NCI-H524 (cell line): ENCODE measurements around the gene SEC61A1.

Source experiments
- DNase-seq, 2 experiments: peaks; one replicate each; lab custom pipeline; 2025; lab: John Stamatoyannopoulos, UW

The SEC61A1 gene

DNA sequence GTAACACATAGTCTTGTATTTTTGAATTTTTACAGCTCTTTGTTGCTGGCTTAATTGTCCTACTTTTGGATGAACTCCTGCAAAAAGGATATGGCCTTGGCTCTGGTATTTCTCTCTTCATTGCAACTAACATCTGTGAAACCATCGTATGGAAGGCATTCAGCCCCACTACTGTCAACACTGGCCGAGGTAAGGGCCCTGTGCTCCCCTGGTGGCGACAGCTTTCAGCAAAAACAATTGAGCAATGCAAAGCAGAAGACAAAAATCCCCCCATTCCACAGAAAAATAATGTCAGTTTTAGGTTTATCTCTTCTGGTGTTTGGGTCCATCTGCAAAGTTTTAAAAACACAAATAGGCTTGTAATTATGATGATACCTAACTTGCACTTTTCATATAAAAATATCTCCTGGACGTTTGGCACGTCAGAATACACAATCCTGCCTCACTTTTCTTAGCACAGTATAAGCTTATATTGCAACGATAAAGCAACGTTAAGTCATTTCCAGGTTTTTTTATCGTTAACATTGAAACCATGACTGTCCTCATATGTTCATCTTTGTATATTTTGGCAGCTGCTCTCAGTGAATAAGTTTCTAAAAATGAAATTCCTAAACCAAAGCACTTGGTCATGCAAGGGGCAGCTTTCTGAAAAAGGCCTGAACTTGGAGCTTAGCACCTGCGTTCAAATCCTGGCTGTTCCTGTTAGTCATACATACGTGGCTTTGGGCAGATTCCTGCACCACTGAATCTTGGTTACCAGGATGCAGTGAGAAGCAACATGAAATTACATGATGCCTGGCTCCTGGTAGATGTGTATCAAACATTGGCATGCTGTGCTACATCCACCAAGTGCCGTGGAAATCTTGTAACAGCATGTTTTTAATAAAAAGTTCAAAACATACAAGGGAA lies 8.5 kb downstream of the SEC61A1 start:
- no peak for DNase-seq

DNA sequence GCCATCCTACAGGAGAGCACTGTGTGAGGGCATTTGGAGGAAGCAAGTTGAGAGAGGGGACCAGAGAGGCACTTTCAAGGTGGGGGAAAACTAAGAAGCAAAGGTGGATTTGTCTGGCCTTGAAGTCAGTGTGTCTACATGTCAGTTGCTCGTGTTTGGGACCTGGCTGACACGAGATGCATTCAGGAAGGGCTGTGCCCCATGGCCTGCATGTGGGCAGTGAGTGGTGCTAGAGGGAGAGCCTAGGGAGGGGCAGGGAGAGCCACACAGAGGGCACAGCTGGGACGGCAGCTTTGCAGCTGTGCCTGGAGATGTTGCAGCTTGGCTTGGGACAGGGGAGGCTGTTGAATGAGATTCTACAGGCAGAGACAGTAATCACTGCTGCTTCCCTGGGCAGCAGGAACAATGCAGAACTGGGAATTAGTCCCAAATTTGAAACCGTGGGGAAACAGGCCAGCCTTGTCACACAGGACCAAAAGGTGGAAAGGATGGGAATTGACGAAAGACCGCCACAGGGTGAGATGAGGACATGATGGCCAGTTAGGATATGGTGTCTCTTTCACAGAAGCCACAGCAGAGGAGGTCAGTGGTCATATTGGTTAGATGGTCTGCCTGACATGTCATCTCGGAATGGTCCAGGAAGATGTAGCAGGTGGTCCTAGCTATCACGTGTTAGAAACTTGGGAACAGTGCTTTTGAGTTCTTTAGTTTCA lies 10.0 kb downstream of the SEC61A1 start:
- DNase-seq: no peak

DNA sequence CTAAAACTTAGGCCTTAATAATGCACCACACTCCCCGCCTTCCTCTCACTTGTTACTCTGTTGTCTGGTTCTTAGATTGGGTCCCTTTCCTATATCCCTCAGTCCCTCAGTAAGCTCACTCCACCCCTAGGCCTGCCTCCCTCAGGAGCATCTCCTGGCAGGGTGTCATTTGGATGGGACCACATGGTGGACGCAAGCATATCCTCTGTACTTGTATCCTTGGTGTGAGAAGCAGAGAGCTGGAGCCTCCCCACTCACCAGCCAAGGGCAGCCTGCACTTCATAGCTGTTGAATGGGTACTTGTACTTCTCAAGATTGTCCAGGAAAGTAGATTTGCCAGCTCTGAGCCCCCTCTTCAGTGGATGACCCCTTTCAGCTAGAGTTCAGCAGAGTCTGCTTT lies 11.6 kb downstream of the SEC61A1 start:
- no peak for DNase-seq

DNA sequence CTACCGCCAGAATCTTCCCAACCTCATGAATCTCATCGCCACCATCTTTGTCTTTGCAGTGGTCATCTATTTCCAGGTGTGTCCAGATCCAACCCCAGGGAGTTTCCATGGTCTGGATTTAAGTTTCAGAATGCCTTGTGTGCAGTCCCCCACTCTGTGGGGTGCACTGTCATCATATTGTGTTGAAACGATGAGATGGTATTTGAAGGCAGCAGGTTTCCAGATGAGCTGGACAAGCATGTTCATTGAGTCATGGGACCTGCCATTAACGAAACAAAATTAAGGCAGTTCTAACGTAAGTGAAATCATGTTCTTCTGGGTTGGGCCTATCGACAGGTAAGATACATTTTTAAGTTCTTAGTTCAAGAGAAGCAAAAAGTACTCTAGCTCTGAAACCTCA lies 12.7 kb downstream of the SEC61A1 start:
- no peak for DNase-seq

DNA sequence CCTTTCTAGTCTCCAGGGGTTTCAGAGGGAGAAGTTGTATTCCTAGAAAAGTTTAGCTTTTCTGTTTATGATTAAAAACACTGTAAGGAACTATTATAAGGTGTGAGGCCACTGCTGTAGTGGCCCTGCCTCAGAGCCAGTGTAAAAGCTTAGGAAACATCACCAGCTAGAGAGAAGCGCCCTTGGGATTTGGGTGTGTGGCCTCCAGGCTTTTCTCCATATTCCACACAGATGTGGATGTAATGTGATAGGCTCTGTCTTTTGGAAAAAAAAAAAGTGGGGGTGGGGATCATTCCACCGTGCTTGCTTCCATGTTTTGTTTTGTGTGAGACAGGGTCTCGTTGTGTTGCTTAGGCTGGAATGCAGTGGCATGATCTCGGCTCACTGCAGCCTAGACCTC lies 13.9 kb downstream of the SEC61A1 start:
- DNase-seq: peak in 1 of 2 experiments; percentile 70

DNA sequence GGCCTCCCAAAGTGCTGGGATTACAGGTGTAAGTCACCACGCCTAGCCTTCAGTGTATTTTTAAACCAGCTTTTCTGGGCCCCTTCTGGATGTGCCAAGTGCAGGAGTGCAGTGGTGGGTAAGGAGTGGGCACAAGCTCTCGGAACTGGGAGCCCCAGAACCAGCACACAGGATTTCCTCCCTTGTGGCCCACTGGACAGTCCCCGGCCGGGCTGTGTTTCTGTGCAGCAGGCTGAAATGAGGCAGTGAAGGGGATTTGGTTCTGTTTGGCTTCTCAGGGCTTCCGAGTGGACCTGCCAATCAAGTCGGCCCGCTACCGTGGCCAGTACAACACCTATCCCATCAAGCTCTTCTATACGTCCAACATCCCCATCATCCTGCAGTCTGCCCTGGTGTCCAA lies 14.4 kb downstream of the SEC61A1 start:
- DNase-seq: no peak

DNA sequence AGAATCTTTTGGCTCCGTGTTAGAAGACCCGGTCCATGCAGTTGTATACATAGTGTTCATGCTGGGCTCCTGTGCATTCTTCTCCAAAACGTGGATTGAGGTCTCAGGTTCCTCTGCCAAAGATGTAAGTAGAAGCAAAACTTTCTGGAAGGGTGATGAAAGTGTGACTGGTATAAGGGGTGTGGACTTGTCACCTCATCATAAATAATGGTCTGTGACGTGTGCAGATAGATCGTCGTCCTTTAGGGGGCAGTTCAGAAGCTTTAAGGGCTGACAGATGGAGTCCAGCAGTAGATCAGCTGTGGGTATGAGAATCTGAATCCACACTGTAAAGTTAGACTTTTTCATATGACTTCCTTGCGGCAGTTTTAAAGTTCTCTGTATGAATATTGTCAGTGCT lies 15.3 kb downstream of the SEC61A1 start:
- peak; percentile 42 to 54 for DNase-seq

DNA sequence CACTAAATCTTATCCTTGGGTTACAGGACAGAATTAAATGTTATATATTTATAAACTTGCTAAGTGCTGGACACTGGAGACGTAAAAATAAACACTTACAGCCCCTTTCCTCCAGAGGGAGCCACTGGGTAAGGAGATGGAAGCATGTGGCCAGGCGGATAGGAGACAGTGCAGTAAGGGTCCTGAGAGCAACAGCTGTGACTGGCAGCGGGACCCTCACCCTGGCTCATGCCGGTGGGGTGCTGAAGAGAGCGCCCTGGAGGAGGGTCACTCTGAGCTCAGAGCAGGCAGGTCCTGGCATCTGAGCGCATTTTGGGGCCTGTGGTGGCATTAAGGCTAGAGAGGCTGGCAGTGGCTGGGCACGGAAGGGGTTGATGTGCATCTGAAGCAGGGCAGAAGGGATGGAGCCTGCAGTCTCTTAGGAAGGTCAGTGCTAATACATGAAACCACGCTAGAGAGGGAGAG lies 16.0 kb downstream of the SEC61A1 start:
- peak; percentile 44 to 59 for DNase-seq

DNA sequence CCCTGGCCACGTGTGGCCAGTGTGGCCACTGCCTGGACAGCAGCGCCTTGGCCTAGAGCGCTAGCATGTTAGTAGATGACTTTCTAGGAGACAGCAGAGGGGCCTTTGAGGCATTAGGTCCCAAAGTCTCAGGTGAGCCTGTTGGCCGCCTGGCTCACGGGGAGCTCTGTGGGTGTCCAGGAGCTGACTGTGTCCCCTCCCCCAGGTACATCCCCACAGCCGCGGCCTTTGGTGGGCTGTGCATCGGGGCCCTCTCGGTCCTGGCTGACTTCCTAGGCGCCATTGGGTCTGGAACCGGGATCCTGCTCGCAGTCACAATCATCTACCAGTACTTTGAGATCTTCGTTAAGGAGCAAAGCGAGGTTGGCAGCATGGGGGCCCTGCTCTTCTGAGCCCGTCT lies 17.0 kb downstream of the SEC61A1 start:
- DNase-seq: no peak

DNA sequence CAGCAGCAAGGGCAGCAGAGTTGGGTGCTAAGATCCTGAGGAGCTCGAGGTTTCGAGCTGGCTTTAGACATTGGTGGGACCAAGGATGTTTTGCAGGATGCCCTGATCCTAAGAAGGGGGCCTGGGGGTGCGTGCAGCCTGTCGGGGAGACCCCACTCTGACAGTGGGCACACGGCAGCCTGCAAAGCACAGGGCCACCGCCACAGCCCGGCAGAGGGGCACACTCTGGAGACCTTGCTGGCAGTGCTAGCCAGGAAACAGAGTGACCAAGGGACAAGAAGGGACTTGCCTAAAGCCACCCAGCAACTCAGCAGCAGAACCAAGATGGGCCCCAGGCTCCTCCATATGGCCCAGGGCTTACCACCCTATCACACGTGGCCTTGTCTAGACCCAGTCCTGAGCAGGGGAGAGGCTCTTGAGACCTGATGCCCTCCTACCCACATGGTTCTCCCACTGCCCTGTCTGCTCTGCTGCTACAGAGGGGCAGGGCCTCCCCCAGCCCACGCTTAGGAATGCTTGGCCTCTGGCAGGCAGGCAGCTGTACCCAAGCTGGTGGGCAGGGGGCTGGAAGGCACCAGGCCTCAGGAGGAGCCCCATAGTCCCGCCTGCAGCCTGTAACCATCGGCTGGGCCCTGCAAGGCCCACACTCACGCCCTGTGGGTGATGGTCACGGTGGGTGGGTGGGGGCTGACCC lies 18.8 kb downstream of the SEC61A1 start:
- DNase-seq: peak in 1 of 2 experiments; percentile 8

DNA sequence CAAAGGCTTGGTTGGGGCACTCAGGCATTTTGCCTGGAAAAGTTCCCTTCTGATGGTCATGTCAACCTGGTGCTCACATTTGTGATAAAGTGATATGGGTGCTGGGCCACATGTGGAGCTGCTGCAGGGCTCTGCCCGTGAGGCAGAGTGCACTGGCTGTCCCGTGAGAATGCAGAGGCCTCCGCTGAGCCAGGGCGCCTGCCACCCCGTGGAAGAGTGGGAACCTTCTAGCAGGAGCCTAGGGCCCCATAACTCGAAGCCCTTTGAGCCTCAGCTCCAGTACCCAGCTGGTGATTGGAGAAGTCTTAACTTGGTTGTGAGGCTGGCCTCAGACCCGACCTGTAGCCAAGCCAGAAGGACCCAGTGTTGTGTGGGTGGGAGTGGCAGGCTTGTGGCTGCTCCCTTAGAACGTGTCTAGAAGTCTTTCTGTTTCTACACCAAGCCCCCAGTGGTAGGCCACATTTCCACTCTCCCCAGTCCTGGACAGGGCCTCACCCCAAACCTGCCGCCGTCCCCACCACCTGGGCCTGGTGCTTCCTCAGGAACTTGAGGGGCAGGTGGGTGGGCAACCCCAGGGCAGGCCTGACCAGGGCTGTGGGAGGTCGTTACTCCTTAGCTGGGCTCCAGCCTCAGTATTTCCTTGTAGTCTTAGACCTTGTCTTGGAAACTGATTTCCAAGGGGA lies 19.7 kb downstream of the SEC61A1 start:
- no peak for DNase-seq

DNA sequence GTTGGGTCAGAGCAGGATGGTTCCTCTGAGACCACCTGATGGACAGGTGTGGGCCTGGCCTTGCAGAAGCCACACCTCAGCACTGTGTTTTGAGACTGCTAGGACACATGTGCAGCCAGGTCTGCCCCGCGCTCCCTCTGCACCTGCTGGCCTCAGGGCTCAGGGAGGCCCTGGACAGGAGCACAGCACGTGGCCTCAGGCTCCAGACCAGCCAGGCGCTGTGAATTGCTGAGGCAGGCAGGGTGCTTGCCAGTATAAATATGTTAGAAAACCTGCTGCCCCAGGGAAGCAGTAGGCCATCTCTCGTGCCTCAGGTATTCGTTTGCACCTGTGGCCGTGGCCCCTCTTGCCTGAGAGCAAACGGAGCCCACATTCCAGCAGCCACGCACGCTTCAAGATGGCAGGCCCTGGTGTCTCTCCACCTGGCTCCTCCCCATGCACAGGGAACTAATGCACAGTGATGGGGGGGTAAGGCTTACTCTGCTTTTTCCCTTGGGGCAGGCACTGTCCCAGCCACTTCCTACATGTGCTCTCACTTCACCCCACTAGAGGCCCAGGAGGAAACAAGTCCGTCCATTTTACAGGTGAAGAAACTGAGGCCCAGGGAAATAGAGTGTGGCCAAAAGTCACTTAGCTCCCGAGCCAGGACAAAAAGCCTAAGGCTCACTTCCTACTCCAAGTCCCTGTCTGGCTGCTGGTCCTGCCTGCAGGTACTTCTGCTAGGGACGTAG lies 20.4 kb downstream of the SEC61A1 start:
- DNase-seq: no peak

DNA sequence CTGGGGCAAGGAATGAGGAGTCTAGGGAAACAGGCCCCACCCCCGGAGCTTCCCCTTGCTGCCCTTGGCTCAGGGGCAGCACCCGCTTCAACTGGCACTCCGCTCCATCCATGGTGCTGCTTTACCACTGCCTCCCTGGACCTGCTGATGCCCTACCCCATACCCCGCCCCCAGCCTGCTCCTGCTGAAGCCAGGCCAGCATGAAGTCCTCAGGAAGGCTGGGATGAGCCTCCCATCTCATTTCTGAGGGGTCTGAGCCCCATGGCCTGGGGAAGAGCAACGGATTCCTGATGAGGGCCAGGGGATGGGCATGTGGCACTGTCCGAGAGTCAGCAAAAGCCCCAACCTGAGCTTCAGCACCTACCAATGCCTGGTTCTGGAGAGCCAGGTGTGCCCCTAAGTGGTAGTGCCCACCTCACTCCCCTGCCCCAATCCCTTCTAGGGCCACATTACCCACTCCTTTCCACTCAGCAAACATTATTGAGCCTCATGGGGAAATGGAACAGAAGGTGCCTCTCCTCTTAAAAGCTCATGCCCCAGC lies 21.0 kb downstream of the SEC61A1 start:
- no peak for DNase-seq

DNA sequence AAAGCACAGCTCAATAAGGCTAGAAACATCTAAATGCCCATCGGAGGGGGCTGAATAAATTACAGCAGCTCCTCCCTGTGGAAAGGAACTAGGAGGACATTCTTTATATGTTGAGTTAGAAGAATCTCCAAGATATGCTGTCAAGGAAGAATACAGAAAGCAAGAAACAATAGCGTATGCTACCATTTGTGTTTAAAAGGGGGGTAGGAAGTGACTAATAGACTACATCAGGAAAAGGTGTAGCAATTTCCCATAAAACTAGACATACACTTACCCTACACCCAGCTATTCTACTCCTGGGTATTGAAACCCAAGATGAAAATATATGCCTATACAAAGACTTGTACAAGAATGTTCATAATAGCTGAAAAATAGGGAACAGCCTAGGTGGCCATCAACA lies 21.6 kb downstream of the SEC61A1 start:
- no peak for DNase-seq

DNA sequence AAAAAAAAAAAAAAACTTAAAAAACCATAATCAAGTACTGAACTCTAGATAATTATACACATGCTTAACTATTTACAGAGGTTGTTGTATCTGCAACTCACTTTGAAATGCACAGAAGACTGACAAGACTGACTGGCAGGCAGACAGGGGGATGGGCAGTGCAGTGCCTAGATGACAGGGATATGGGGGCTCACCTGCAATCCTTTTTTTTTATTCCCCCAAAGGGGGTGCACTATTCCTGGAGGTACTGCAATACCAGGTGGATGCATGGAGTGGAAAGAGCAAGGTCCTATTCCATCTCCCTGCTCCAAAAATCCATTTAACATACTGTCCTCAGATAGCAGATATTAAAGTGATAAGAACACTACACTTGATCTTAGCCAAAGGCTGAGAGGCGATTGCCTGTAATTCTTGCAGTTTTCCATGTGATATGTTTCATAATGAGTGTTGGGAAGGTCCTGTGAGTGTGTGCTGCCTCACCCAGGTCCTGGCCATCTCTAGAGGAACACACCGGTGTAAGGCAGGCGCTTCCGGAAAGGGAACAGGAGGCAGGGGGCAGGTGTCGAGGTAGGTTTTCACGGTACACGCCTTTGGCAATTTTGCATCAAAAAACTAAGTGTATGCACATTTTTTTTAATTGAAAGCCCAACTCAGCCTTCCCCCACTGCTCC lies 22.7 kb downstream of the SEC61A1 start:
- DNase-seq: no peak

DNA sequence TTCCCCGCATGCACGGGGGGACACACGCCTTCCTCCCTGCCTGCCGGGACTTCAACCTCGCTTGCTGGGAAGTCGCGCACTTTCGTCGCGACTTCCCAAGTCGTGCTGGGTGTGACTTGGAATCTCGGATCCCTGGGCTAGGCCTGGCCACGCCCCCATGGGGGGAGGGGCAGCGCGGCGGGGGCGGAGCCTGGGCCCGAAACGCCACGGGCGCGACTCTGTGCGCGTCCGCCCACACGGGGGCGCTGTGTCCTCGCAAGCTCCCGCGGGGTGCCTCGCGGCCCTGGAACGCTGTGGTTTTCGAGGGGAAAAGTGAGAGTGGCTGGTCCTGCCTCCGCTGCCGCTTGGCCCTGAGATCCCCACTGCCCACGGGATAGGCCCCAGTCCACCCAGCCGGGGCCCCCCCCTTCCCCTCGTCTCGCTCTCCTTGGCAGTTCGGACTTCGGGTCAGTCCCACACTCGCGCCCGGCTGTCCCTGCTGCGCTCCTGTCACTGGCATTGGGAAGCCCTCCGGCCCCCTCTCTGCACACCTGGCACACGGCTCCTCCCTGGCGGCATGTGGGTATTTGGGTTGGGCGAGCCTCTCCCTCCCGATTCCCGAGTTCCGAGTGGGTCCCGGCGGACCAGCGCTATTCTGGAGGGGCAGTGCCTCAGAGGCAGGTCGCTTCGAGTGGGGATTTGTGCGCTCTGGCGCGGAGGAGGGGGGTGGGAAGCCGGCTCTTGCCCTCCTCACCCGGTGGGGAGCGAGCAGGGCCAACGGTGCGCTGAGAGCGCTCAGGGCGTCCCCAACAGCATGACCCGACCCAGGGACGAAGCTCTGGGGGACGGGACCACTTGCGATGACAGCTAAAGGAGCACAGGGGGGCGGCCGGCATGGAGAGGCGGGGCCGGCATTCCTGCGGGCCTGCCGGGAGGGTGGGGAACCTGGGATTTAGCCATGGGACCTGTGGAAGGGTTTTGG lies 23.6 kb downstream of the SEC61A1 start:
- peak in 1 of 2 experiments; percentile 39 for DNase-seq

DNA sequence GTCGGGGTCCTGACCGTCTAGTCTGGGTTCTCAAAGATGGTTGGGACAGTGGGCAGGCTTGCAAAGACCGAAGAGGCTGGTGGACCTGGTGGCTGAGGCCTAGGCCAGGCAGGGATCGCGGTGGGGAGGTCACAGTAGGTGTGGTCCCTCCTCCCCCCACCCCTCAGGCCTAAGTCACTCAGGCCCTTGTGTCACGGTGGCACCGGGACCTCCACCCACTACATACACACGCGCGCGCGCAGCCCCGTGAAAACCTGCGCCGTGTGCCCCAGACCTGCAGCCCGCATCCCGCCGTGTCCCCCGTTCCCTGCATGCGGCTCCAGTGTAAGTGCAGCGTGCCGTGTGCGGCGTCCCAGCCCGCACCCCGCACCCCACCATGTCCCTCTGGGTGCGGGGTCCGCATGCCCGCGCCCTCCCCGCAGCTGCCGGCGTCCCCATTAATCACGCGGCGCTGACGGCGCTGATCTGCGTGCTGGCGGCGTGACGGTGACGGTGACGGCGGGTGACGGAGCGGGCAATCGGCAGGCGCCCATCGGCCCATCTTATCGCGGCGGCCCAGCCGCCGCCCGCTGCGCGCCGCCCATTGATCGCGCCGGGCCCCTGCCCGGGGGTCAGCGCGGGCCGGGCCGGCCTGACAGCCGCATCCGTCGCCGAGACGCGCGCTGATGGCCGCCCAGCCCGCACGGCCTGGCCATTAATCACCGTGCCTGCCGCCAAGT lies 24.4 kb downstream of the SEC61A1 start:
- no peak for DNase-seq

DNA sequence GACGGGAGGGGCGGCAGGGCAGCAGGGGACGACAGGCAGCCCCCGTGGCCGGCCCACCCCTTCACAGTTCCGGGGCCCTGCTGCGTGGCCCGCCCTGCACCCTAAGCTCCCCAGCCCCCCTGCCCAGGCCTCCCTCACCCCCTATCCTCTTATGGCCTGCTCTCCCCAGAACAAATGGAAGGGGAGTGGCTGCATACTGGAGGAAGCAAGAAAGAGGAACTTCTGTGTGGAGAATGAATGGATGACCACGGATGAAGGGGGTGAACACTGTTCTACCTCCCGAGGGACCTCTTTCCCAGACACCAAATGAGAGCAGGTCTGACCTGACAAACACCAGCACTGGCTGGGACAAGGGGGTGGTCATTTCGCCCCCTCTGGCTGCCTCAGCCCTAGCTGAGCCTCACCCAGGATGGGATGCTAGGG lies 25.0 kb downstream of the SEC61A1 start:
- no peak for DNase-seq

DNA sequence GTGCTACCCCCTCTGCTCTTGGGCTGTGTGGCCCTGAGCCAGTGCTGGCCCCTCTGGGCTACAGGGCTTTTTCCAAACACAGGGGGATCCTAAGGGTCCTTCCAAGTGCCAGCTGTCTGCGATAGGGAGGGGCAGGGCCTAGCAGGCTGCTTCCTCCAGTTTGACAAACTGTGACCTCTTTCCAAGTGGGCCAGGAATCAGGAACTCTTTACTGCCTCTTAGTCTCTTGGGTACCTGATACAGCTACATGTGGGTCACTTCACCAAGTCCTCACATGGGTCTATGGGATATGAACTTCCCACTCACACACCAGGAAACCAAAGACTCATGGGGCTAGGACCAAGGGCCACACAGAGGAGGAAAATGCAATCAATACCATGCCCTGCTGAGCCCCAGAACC lies 25.4 kb downstream of the SEC61A1 start:
- no peak for DNase-seq
